Stimulated activated CD8-positive, alpha-beta memory T cell treated with anti-CD3 and anti-CD28 coated beads, Interleukin-4, amount 100 ng/mL, for 1 hour (primary cell): Measurements from ENCODE around the gene UBE2O.

ENCODE experiments used
- DNase-seq, 2 donors: peaks; one replicate each; pipeline ENCODE4 v3.0.0-alpha.2; 2020; ENCODE audit warnings: low read depth in 2 of 2, low spot score in 1 of 2

The UBE2O gene

DNA sequence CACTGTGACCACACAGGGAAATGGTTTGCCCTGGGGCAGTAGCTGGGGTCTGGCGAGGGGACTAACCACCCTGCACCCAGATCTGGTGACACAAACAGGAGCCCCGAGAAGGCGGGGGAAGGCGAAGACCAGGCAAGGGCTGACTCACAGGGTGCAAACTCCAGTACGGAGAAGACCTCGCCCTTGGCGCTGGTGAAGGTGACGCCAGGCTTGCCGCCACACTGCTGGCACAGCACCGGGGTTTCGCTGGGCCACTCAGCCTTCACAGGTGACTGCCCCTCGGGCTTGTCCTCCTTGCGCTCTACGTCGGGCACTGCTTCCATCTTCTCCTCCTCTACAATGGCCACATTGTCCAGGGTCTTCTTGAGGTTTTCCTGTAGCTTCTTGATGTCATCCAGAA, 57.0 kb downstream of the UBE2O start:
- no peak for DNase-seq

DNA sequence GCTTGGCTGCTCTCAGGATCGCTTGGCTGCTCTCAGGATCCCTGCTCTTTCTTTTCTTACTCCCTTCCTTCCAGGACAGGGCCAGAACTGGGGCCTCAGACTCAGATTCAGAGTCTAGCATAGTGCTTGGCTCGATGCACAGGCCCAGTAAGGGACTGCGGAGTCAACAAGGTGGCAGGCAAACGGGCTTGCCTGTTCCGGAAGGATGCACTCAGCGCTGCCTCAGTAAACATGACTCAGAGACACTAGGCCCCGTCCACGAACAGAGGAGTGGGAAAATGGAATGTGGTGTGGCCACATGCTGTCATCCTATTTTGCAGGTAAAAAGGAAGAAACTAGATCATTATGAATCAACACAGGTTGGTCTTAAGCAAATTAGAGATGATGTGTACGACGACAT, 58.8 kb downstream of the UBE2O start:
- no peak for DNase-seq

- DNase-seq, result no peak
Observed at GRCh38 chr17:76391200-76391715, 61.7 kb downstream of the UBE2O start.

GRCh38 chr17:76390003-76390421, 62.9 kb downstream of the UBE2O start:
- DNase-seq, result no peak

DNA sequence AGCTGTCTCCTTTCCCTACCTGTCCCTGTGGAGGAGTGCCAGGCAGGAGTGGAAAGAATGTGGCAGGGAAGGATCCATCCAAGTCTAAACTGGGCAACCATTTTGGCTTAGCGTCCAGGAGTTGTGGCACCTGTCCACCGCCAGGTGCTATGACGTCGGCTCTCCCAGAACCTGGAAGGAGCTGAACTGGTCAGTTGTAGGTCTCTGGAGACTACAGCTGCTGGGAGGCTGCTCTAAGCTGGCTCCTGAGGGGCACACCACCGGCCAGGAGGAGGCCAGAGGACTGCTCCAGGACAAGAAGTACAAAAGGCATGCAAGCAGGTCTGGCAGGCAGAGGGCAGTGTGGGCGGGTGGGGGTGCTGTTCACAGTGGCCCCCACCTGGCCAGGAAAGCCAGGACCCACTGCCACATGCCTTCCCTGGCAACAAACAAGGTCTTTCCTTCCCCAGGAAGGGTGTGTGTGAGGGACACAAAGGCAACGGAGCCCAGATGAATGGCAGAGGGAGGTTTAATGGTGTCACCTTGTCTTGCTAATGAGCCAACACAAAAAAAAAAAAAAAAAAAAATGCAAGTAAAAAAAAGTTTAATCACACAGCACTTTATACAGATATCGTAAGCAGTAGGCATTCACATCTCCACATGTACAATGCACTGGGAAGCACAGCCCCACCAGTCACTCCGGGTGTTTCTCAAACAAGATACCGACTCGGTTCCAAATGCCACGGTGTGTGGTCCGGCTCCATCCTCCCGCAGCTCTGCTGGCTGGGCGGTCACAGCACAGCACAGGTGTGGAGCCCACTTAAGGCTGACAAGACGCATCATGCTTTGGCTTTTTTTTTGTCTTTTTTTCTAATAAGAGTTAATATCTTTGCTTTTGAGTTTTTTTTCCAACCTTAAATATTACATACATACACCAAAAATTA, 63.7 kb downstream of the UBE2O start:
- no peak for DNase-seq

DNA sequence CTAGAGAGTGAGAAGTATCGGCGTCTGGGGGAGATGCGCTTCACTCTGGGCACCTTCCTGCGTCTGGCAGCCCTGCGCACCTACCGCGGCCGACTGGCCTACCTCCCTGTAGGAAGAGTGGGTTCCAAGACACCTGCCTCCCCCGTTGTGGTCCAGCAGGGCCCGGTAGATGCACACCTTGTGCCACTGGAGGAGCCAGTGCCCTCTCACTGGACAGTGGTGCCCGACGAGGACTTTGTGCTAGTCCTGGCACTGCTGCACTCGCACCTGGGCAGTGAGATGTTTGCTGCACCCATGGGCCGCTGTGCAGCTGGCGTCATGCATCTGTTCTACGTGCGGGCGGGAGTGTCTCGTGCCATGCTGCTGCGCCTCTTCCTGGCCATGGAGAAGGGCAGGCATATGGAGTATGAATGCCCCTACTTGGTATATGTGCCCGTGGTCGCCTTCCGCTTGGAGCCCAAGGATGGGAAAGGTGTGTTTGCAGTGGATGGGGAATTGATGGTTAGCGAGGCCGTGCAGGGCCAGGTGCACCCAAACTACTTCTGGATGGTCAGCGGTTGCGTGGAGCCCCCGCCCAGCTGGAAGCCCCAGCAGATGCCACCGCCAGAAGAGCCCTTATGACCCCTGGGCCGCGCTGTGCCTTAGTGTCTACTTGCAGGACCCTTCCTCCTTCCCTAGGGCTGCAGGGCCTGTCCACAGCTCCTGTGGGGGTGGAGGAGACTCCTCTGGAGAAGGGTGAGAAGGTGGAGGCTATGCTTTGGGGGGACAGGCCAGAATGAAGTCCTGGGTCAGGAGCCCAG, 65.8 kb downstream of the UBE2O start:
- DNase-seq, result no peak

DNA sequence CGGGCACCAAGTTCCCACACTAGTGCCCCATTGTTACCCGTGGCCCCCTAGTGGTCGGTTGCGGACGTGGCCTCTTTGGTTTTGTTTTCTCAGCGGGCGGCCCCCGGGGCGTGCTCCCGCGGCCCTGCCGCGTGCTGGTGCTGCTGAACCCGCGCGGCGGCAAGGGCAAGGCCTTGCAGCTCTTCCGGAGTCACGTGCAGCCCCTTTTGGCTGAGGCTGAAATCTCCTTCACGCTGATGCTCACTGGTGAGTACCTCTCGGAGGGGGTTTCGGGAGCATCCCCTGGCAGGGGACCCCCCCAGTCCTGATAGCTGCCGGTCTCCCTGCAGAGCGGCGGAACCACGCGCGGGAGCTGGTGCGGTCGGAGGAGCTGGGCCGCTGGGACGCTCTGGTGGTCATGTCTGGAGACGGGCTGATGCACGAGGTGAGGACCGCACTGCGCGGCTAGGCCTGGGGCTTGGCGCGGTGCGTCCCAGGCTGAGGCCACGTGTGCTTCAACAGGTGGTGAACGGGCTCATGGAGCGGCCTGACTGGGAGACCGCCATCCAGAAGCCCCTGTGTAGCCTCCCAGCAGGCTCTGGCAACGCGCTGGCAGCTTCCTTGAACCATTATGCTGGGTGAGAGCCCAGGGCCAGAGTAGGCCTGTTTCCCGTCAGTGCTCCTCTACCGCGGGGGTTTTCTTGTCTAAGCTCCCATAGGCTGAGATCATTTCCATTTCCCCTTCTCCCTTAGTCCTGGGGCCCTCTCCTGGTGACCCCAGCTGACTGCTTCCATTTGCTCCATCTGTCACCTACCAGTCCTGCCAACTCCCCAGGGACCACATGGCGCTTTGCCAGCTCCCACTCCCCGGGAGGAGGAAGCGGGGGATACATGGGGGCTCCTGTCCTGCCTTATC, 66.8 kb downstream of the UBE2O start:
- peak; percentile 65 to 68 for DNase-seq

- DNase-seq, result peak in 1 of 2 donors; percentile 17
Observed at GRCh38 chr17:76384987-76385891, 67.7 kb downstream of the UBE2O start.

- peak; percentile 20 to 23 for DNase-seq
Observed at GRCh38 chr17:76384222-76384986, 68.5 kb downstream of the UBE2O start, which contains the start of gene SPHK1. Gene SPHK1, plus strand, starts transcription at chr17:76384609. Its CDS starts 1,036 bp downstream, at chr17:76385645.

- no peak for DNase-seq
Observed at GRCh38 chr17:76383546-76384221, 69.3 kb downstream of the UBE2O start.

- DNase-seq, result peak; percentile 27 to 29
Observed at GRCh38 chr17:76382803-76383545, 70.0 kb downstream of the UBE2O start.

DNA sequence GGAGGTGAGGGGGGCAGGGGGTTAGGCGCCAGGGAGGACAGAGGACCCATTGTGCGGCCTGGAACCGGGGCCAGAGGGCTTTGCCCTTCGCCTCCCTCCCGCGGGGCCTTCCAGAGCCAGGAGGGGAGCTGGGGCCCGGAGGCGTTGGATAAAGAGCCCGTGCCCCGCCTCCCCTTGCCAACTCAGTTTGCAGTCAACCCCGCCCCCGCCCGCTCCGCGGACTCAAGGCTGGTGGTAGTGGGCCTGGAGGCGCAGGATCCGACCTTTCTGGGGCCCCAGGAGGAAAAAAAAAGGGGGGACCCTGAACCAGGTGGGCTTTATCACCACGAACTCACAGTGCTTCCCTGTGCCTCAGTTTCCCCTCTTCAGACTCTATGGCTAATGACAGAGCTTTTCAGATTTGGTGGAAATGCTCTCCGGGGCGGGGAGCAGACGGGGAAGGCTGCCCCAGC, 70.6 kb downstream of the UBE2O start:
- no peak for DNase-seq

DNA sequence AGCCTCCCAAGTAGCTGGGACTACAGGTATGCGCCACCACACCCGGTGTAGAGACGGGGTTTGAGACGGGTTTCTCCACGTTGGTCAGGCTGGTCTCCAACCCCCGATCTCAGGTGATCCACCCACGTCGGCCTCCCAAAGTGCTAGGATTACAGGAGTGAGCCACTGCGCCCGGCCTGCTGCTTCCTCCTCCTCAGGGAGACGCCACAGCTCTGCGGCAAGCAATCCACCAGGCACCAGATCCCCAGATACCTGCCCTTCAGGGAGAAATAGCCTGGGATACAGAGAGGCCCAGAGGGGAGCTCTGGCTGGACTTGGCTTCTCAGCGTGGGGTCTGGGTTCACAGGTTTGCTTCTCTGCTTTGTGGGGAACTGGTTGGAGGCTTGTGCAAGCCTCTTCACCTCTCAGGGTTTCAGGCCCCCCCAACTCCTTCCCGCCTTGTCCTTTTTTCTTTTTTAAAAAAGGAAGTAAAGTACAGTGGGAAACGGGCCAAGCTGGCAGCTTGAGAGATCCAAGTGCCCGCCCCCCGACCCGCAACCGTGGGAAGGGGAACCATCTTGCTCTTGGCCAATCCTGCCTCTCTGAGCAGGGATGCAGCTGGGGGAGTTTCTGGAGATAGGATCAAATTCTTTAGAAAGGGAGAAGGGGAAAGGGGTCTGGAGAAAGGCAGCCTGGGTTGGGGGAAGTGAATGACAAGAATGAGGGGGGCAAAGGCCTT, 71.2 kb downstream of the UBE2O start:
- no peak for DNase-seq

DNA sequence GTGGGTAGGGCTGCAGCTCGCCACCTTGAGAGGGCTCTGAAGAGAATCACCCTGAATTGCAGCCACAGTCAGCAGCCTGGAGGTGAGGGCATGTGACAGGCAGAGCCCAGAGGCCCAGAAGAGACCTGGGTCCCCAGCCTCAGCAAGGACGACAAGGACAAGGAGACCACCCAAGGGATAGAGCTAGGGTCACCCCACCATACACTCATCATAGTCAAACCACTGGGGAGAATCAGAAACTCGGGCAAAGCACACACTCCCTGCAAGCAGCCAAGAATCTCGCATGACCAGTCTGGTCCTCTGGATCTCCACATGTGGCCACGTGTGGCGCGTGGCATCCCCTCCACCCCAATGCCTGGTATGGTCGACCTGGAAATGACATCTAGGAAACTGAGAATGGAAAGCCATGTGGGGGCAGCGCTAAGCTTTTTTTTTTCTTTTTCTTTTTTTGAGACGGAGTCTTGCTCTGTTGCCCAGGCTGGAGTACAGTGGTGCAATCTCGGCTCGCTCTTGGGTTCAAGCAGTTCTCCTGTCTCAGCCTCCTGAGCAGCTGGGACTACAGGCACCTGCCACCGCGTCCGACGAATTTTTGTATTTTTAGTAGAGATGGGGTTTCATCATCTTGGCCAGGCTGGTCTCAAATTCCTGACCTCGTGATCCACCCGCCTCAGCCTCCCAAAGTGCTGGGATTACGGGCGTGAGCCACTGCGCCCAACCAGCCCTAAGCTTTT, 73.1 kb downstream of the UBE2O start:
- no peak for DNase-seq

DNA sequence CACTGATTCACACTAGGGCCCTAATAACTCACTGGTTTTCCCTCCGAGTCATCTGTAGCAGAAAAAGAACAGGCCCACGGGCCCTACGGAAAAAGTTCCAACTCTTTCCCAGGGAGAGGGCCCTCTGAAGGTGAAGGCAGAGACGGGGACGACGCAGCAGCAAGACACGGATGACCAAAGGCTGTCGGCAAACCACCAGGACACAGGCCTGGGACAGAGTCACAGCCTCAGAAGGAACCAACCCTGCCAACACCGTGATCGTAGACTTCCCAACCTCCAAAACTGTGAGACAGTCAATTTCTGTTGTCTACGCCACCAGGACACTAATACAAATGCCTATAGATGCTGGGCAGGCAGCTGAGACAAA, 73.7 kb downstream of the UBE2O start:
- DNase-seq, result no peak

DNA sequence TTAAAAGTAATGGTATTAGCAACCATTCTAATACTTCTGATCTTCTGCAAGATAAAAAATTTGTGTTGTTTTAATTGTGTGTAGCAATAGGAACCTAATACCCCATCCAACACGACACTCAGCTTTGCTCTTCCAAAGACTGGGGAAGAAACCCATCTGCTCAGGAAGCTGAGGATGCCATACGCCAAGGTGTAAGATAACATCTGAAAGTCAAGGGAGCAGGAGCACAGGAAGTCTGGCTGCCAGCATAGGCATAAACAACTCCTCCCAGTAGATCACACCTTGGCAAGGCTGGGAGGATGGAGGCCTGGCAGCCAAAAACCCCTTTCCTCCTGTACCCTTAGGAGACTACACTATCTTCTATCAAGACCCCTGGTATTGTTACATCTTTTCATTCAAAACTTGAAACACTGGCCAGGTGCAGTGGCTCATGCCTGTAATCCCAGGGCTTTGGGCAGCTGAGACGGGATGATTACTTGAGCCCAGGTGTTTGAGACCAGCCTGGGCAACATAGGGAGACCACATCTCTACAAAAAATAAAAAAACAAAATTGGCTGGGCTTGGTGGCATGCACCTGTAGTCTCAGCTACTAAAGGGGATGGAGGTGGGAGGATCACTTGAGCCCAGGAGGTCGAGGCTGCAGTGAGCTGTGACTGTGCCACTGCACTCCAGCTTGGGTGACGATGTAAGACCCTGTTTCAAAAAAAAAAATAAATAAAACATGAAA, 74.2 kb downstream of the UBE2O start:
- no peak for DNase-seq
